ENCODE measurements around the gene ZNF181.

- TF ChIP-seq CTCF (IDR thresholded peaks at IDR 0.05) (no peak), POLR2A (IDR thresholded peaks at IDR 0.05) (no peak)
Measured at GRCh38 chr19:34731964-34732363, 2.1 kb upstream of the ZNF181 start.
